Measurements from ENCODE around the gene MARK4. TPM values are rescaled to one million over a fixed set of nuclear protein-coding genes. Genes with fewer than 3 reads are reported as not detected.
"Not testable (repeated sequence)": the region's sequence is repeated elsewhere in the genome, so short reads cannot be mapped to it uniquely, and the experiment has no call there.

Gene MARK4
- total RNA-seq, 8 experiments from 2014 or later: 9.1 to 40.6 (median 14.8) TPM

GRCh38 chr19:45322744-45323281 is 71.7 kb downstream of the MARK4 start, which contains the start of gene CKM:
CKM (minus strand) TSS chr19:45322875; CDS start chr19:45319713, 3,162 bp downstream.
- ATAC-seq (replicated peaks in 6 of 8): peak in 4 of 8 experiments; percentile 8 to 25 (median 18)
- in situ Hi-C loops (cut with MboI; ENCODE audit: low pct_unique_long_range_greater_than_20kb in 2 of 9, low sequenced_read_pairs in 9 of 9, unreplicated experiment in 9 of 9): no loop called here
- Histone ChIP-seq H3K27ac (no peak within 1 kb of the TSS), H3K4me1 (replicated peaks in 1 of 2) (peaks cover 3 to 19% of the 10 kb centered on the region in 2 donors), H3K4me3 (no peak within 1 kb of the TSS)
- 32% methylated on average over 3 of the region's 15 CpGs; no CpG with 5 or more reads in 9 of the 10 experiments for WGBS, 10 experiments

- in situ Hi-C loops (cut with MboI; ENCODE audit: low pct_unique_long_range_greater_than_20kb in 2 of 9, low sequenced_read_pairs in 9 of 9, unreplicated experiment in 9 of 9): no loop called here
- WGBS, 10 experiments: 32 to 40% methylated on average over 2 to 3 of the region's 30 CpGs; no CpG with 5 or more reads in 8 of the 10 experiments
- Histone ChIP-seq H3K4me1 (replicated peaks in 1 of 2) (peaks cover 3 to 19% of the 10 kb centered on the region in 2 donors), H3K27ac (no peak overlapping the region), H3K4me3 (no peak overlapping the region)
- ATAC-seq (replicated peaks in 6 of 8): peak in 7 of 8 experiments; percentile 17 to 64 (median 42)
Observed at GRCh38 chr19:45323671-45324081, 72.6 kb downstream of the MARK4 start.

GRCh38 chr19:45324349-45324907 is 73.4 kb downstream of the MARK4 start:
- Histone ChIP-seq H3K27ac (no peak overlapping the region), H3K4me3 (no peak overlapping the region), H3K4me1 (replicated peaks in 1 of 2) (peaks cover 3 to 19% of the 10 kb centered on the region in 2 donors)
- ATAC-seq (replicated peaks in 6 of 8): no peak
- in situ Hi-C loops (cut with MboI; ENCODE audit: low pct_unique_long_range_greater_than_20kb in 2 of 9, low sequenced_read_pairs in 9 of 9, unreplicated experiment in 9 of 9): no loop called here
- 40 to 100% (median 82%) methylated on average over 1 to 6 of the region's 11 CpGs; no CpG with 5 or more reads in 2 of the 10 experiments for WGBS, 10 experiments

GRCh38 chr19:45327404-45328143 is 76.5 kb downstream of the MARK4 start:
- ATAC-seq (replicated peaks in 6 of 8): no peak
- Histone ChIP-seq H3K4me1 (replicated peaks in 1 of 2) (peaks cover 3 to 11% of the 10 kb centered on the region in 2 donors), H3K4me3 (no peak overlapping the region), H3K27ac (no peak overlapping the region)
- WGBS, 10 experiments: 4 to 88% (median 65%) methylated on average over 1 to 11 of the region's 13 CpGs; no CpG with 5 or more reads in 2 of the 10 experiments
- in situ Hi-C loops (cut with MboI; ENCODE audit: low pct_unique_long_range_greater_than_20kb in 2 of 9, low sequenced_read_pairs in 9 of 9, unreplicated experiment in 9 of 9): no loop called here

GRCh38 chr19:45331411-45331810 is 80.3 kb downstream of the MARK4 start:
- no peak overlapping the region for H3K4me3 ChIP-seq
- in situ Hi-C loops (cut with MboI; ENCODE audit: low pct_unique_long_range_greater_than_20kb in 2 of 9, low sequenced_read_pairs in 9 of 9, unreplicated experiment in 9 of 9): no loop called here
- no peak overlapping the region for H3K27ac ChIP-seq
- 60 to 87% (median 73%) methylated on average over 1 to 5 of the region's 7 CpGs; no CpG with 5 or more reads in 5 of the 10 experiments for WGBS, 10 experiments
- no peaks in the 10 kb centered on the region for H3K4me1 ChIP-seq (replicated peaks in 1 of 2)
- no peak for ATAC-seq (replicated peaks in 6 of 8)

- no peak for ATAC-seq (replicated peaks in 6 of 8)
- in situ Hi-C loops (cut with MboI; ENCODE audit: low pct_unique_long_range_greater_than_20kb in 2 of 9, low sequenced_read_pairs in 9 of 9, unreplicated experiment in 9 of 9): no loop called here
Observed at GRCh38 chr19:45333609-45334303, 82.7 kb downstream of the MARK4 start.

GRCh38 chr19:45334881-45335280 is 83.8 kb downstream of the MARK4 start:
- ATAC-seq (replicated peaks in 6 of 8); H3K27ac ChIP-seq; H3K4me1 ChIP-seq (replicated peaks in 1 of 2); H3K4me3 ChIP-seq; in situ Hi-C loops (cut with MboI; ENCODE audit: low pct_unique_long_range_greater_than_20kb in 2 of 9, low sequenced_read_pairs in 9 of 9, unreplicated experiment in 9 of 9): not testable (repeated sequence)
- WGBS, 10 experiments: 0 to 100% (median 69%) methylated on average over 1 to 3 of the region's 4 CpGs; no CpG with 5 or more reads in 4 of the 10 experiments

More at GRCh38 chr19:45333609-45334303, 82.7 kb downstream of the MARK4 start:
- 51 to 100% (median 92%) methylated on average over 2 to 9 of the region's 10 CpGs for WGBS, 10 experiments
- H3K4me3 ChIP-seq: no peak overlapping the region
- H3K4me1 ChIP-seq (replicated peaks in 1 of 2): no peaks in the 10 kb centered on the region
- H3K27ac ChIP-seq: no peak overlapping the region

GRCh38 chr19:45336696-45337251 is 85.7 kb downstream of the MARK4 start:
- H3K4me3 ChIP-seq: no peak overlapping the region
- H3K4me1 ChIP-seq (replicated peaks in 1 of 2): no peaks in the 10 kb centered on the region
- in situ Hi-C loops (cut with MboI; ENCODE audit: low pct_unique_long_range_greater_than_20kb in 2 of 9, low sequenced_read_pairs in 9 of 9, unreplicated experiment in 9 of 9): no loop called here
- 46 to 88% (median 80%) methylated on average over 2 to 5 of the region's 11 CpGs; no CpG with 5 or more reads in 4 of the 10 experiments for WGBS, 10 experiments
- ATAC-seq (replicated peaks in 6 of 8): no peak
- H3K27ac ChIP-seq: no peak overlapping the region

GRCh38 chr19:45339629-45340028 is 88.6 kb downstream of the MARK4 start:
- in situ Hi-C loops (cut with MboI; ENCODE audit: low pct_unique_long_range_greater_than_20kb in 2 of 9, low sequenced_read_pairs in 9 of 9, unreplicated experiment in 9 of 9): no loop called here
- WGBS, 10 experiments: 33 to 100% (median 71%) methylated on average over 1 to 5 of the region's 6 CpGs
- ATAC-seq (replicated peaks in 6 of 8): no peak
- Histone ChIP-seq H3K4me3 (no peak overlapping the region), H3K27ac (no peak overlapping the region), H3K4me1 (replicated peaks in 1 of 2) (no peaks in the 10 kb centered on the region)

GRCh38 chr19:45340232-45340898 is 89.3 kb downstream of the MARK4 start, which contains the start of gene KLC3:
KLC3 (plus strand) TSS chr19:45340750; CDS start chr19:45345542, 4,792 bp downstream.
- H3K4me3 ChIP-seq: peak within 1 kb of the TSS in 3 of 5 donors; percentile 10 to 16 (median 13)
- WGBS, 10 experiments: 3 to 86% (median 20%) methylated on average over 3 to 21 of the region's 50 CpGs; no CpG with 5 or more reads in 5 of the 10 experiments
- peak in 7 of 8 experiments; percentile 18 to 57 (median 50) for ATAC-seq (replicated peaks in 6 of 8)
- in situ Hi-C loops (cut with MboI; ENCODE audit: low pct_unique_long_range_greater_than_20kb in 2 of 9, low sequenced_read_pairs in 9 of 9, unreplicated experiment in 9 of 9): no loop called here
- no peaks in the 10 kb centered on the region for H3K4me1 ChIP-seq (replicated peaks in 1 of 2)
- no peak within 1 kb of the TSS for H3K27ac ChIP-seq

GRCh38 chr19:45340899-45341453 is 89.9 kb downstream of the MARK4 start:
- Histone ChIP-seq H3K4me1 (replicated peaks in 1 of 2) (no peaks in the 10 kb centered on the region), H3K27ac (no peak overlapping the region), H3K4me3 (peak overlapping the region in 3 of 5 donors; percentile 10 to 16 (median 13))
- WGBS, 10 experiments: 0 to 50% (median 30%) methylated on average over 1 to 4 of the region's 25 CpGs; no CpG with 5 or more reads in 7 of the 10 experiments
- in situ Hi-C loops (cut with MboI; ENCODE audit: low pct_unique_long_range_greater_than_20kb in 2 of 9, low sequenced_read_pairs in 9 of 9, unreplicated experiment in 9 of 9): no loop called here
- peak in 7 of 8 experiments; percentile 17 to 64 (median 53) for ATAC-seq (replicated peaks in 6 of 8)

GRCh38 chr19:45342911-45343310 is 91.8 kb downstream of the MARK4 start:
- WGBS, 10 experiments: 0 to 77% (median 56%) methylated on average over 1 to 8 of the region's 13 CpGs; no CpG with 5 or more reads in 3 of the 10 experiments
- in situ Hi-C loops (cut with MboI; ENCODE audit: low pct_unique_long_range_greater_than_20kb in 2 of 9, low sequenced_read_pairs in 9 of 9, unreplicated experiment in 9 of 9): no loop called here
- ATAC-seq (replicated peaks in 6 of 8): no peak
- H3K4me3 ChIP-seq: no peak overlapping the region
- no peak overlapping the region for H3K27ac ChIP-seq
- H3K4me1 ChIP-seq (replicated peaks in 1 of 2): no peaks in the 10 kb centered on the region

Data from motor neuron (in vitro differentiated cells).